Fibroblast of skin of right biceps (primary cell): ENCODE data around the gene GNPAT.

Source experiments
- DNase-seq: peaks from one replicate; pipeline ENCODE4 v3.0.0-alpha.2; 2013

Gene GNPAT

DNA sequence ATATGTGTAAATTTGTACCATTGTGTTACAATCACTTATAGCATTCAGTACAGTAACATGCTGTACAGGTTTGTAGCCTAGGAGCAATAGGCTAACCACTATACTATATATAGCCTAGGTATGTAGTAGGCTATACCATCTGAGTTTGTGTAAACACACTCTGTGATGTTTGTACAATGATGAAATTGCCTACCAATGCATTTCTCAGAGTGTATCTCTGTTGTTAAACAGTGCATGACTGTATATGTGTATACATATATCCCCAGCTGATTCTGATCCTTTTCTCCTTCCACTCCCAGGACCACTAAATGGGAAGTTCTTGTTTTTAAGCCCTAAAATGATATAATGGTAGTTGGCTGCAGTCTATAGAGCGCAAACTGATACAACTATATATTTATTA, 7.8 kb downstream of the GNPAT start:
- DNase-seq = no peak

DNA sequence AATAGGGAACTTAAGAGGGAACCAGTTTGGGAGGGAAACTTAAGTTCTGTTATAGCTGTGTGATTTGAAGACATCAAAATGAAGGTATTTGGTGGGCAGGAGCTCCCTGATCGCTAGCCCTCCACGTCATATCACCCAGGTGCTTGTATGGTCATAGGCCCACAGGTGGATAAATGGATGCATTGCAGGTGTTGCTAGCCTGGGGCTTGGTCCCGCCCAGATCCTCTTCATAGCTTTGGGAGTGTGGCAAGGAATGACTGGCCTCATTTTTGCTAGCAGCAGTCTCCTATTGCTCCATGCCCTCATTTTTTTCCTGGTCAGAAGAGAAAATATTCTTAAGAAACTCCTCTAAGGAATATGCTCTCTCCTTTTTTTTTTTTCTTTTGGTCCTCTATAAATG, 11.3 kb downstream of the GNPAT start:
- no peak for DNase-seq

DNA sequence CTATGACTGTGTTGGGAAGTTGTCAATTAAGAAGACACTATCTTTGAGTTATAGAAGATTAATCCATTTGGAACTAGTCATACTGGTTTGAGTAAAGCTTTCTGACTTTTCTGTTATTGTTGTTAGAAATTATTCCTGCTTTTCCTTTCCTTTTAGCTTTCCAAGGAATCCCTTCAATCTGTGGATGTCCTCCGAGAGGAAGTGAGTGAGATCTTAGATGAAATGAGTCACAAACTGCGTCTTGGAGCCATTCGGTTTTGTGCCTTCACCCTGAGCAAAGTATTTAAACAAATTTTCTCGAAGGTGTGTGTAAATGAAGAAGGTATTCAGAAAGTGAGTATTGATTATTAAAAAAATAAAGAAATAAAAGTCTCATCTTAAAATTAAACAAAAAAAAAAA, 19.3 kb downstream of the GNPAT start:
- DNase-seq = no peak

DNA sequence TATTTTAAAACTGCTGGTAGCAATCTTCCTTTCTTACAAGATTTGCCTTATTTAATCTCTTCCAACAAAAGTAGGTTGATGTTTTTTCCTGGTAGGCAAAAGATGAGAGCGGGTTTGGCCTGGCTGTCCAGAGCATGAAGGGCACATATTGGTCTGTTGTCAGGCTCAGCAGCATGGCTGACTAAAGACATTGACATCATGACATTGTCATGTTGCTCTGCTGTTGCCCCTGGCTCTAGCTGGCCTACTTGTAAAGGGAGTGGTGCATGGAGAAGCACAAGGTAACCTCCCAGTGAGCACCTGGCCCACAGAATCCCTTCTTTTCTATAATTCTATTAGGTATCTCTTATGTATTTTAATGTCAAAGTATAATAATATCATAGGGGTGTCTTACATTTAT, 23.6 kb downstream of the GNPAT start:
- no peak for DNase-seq

DNA sequence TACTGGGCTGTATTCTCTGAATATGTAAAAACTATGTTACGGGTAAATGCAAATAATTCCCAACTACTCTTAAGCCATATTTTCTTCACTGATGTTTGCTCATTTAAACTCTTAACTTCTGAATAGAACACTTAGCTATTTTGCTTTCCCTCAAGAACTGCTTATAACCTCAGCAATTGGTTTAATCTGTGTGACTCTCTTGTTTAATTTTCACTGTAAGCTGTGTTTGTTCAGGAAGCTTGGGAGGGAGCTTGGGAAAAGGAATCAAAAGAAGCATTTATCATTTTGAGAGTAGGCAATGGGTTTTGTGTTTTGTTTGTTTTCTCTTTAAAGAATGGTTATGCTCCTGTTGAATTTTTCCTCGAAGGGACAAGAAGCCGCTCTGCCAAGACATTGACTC, 24.4 kb downstream of the GNPAT start:
- no peak for DNase-seq

DNA sequence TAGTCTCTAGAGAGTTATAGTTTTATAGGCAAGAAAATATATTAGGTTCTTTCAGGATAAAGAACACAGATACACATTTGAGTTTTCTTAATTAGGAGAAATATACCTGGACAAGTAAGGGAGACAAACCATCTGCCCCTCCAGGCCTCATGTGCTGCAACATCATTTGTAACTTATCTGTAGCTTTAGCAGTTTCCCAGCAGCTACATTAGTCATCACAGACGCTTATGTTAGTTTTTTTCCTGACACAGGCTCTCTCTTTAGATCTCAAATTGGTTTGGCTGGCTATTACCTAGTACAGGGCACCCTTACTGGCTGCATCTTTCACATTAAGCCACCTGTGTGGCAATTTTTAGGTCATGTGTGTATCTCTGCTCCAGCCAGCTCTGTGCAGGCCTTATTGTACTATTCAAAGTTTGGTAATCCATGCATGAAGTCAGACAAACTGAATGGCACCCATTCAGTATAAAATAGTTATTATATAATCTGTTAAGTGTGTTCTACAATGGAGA, 25.9 kb downstream of the GNPAT start:
- DNase-seq = no peak

DNA sequence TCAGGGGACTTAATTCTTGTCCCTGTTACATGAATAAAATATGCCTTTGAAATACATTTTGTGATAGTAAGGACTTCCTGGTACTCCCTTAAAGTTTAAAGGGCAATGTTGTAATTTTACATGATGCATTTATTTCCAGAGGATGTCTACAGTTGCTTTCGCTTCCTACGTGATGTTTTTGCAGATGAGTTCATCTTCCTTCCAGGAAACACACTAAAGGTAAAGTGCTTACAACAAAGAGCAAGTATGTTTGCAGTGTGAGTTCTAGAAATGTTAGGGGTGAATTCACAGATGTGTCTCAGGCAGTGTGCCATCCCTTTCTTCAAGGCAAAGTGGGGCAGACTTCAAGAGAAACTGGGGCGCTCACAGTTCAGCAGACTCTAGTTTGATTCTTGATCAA, 31.2 kb downstream of the GNPAT start:
- DNase-seq = no peak

DNA sequence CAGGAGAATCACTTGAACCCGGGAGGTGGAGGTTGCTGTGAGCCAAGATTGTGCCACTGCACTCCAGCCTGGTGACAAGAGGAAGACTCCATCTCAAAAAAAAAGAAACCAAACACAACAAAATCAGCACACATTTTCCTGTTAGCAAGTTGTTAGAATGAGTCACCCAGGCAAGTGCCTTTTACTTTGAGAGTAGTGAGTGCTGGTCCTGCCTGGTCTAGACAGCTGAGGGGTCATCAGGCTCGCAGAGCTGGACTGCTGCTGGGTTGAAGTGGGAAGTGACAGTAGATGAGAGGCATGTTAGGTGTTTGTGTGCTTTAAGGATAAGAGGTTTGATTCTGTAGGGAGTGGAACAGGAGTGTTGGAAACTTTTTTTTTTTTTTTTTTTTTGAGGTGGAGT, 31.9 kb downstream of the GNPAT start:
- peak; percentile 8 for DNase-seq

DNA sequence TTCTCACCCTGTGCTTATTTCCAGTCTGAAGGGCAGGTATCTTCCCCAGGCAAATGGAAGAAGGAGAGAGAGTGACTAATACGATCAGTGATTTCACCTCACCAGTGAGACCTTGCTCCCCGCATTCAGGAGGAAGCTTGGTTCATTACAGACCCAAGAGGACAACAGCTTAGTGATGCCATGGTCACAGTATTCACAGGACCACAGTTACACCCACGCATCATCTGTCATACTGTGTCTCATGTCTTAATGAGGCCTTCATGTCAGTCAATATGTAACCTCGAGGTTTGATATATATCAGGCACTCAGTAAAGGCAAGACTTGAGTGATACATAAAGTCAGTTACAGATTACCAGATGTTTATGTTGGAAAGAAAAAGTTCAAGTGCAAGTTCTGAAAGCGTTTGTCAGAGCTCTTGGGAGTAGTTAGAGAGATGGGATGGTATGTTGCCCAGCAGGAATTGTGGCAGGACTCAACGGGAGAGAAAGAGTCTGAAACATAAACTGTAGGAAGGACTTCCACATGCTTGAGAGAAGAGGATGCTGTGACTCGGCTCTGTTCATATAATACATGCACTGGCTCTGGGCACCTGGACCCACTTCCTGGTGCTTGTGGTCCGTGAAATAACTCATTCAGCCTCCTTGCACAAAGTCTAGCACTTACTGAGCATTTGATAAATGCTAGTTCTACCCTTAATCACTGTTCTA, 33.3 kb downstream of the GNPAT start:
- peak; percentile 3 for DNase-seq

DNA sequence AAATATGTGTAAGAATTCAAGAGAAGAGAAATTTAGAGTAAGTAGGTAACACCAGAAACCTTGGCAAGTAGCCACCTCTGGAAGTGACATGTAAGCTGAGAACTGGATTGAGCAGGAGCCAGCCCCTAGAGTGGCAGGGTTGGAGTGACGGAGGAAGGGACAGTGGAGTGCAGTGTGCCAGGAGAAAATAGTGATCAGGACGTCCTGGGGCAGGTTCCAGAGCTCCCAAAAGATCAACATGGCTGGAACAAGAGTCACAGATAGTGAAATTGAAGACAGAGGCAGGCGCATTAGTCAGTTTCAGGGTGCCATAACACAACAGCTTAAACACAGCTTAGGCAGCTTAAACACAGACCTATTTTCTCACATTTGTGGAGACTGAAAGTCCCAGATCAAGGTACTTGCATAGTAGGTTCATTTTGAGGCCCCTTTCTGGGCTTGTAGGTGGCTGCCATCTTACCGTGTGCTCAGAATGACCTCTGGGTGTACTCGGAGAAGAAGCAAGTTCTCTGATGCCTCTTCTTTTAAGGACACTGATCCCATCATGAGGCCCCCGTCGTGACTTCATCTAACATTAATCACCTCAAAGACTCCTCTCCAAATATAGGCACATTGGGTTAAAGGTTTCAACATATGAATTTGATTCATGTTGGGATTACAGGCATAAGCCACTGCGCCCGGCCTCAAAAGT, 37.2 kb downstream of the GNPAT start:
- no peak for DNase-seq

DNA sequence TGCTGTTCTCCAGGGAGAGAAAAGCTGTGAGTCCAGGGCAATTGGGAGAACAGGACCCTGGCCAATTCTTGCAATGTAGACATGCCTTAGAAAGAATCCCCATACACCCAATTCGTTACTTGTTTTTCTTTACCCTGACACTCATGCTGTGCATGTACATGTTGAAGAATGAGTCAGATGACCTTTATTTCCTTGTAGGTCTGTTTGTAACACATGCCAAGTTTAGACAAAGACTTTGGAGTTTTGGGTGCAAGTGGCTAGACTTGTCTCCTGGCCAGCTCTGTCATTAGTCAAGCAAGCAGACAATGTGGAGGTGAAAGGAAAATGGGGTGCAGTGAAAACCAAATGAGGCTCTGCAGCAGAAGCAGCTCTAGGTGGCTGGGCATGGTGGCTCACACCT, 38.1 kb downstream of the GNPAT start:
- peak; percentile 6 for DNase-seq

DNA sequence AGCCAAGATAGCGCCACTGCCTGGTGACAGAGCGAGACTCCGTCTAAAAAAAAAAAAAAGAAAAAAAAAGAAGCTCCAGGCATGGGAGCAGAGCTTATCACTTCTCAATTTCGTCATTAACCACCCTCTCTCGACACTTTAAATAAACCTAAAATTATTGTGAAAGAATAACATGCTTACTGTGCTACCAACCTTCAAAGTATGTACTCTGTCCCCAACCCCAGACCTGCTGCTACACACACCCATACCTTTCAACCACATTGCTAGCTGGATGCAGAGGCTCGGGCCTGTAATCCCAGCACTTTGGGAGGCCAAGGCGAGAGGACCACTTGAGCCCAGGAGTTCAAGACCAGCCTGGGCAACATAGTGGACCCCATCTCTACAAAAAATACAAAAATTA, 38.7 kb downstream of the GNPAT start:
- DNase-seq = no peak

DNA sequence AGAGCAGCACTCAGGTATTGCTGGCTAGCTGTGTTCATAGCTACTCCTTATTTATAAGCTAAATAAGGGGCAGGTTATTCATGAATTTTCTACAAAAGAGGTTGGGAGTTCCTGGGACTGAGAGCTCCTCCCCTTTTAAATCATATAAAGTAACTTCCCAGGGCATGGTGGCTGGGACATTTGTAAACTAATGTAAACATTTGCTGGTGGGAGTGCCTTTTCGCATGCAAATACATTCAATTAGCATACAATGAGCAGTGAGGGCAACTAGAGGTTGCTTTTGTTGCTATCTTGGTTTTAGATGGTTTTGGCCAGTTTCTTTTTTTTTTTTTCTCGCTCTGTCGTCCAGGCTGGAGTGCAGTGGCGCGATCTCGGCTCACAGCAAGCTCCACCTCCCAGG, 43.4 kb downstream of the GNPAT start:
- DNase-seq = no peak

DNA sequence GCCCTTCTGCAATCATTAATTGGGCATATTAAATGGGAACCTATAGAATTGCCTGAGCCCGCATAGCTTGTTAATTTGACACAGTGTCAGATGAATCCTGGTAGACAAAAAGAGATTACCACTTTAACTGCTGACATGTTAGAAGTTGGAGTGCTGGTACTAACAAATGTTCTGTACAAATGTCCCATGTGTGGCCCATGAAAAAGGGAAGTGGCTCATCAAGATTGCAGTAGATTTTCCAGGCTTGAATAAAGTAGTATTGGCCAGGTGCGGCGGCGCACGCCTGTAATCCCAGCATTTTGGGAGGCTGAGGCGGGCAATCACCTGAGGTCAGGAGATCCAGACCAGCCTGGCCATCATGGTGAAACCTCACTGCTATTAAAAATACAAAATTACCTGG, 45.6 kb downstream of the GNPAT start:
- no peak for DNase-seq

DNA sequence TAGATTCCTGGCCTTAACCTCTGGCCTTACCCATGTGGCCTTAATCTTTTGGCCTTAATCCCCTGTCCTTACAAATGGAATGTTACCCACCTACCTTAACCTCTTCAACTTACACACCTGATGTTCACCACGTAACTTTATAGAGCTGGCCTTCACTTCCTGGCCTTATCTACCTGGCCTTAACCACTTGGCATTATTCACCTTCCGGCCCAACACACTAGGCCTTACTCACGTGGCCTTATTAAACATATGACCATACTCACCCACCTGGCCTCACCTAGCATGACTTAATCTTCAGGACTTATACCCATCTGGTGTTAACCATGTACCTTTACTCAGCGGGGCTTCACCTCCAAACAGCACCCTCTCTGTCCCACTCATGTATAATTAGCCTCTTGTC, 54.9 kb downstream of the GNPAT start:
- DNase-seq = no peak

DNA sequence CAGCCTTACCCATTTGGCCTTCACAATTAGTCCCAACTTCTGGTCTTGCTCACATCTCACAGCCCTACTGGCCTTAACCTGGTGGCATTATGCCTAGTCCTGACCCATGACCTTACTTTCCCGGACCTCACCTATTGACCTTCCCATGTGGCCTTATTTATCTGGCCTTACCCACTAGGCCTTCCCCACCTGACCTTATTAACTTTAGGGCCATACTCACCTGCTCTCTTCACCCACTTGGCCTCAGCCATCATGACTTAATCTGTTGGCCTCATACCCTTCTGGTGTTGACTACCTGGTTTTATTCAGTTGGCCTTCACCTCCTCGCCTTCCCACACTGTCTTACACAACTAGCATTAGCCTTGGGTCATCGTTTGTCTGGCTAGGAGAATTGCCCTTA, 61.0 kb downstream of the GNPAT start:
- no peak for DNase-seq

DNA sequence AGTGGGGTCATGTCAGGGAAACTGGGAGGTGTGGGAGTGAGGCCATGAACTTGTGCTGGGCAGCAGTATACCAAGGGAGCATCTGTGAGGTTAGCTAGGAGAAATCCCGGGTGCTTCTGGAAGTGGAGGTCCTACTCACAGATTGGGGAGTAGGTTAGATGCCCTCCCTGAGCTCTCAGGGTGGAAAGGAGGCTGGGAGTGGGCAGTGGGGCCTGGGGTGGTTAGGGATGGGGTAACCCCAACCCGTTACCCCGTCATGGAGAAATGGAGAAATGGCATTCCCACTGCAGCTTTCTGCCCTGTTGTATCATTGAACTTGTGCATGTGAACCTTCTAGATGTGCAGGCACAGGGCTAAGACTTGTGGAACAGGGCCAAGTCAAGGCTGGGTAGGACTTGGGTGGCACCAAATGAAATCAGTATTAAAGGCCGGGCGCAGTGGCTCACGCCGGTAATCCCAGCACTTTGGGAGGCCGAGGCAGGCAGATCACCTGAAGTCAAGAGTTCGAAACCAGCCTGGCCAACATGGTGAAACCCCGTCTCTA, 69.5 kb downstream of the GNPAT start:
- no peak for DNase-seq

DNA sequence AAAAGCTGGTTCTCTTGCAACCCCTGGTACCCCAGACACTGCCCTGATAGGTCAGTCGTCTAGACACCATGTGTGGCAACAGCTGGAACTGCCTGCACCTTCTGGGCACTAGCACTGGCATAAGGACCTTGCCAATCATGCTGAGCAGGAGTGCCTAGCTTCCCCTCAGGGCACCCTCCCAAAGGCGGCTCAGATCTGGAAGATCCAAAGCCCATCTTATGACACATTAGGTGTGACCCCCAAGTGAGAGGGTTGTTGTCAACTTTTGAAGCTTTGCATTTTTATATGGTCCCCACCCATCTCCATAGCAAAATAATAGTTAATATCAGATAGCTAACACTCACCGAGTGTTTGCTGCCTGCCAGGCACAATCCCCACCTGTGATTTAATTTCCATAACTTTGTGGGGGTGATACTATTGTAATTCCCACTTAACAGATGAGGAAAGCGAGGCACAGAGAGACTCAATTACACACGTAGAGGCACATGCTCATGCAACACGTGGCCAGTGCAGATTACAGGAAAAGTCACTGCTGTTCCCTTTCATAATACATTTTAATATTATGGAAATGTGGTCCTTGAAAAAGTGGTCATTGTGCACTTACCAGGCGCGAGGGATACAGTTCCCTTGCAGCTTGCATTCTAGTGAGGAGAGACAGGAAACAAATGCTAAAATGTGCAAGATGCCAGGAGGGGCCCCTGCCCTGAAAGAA, 70.9 kb downstream of the GNPAT start:
- DNase-seq = no peak

DNA sequence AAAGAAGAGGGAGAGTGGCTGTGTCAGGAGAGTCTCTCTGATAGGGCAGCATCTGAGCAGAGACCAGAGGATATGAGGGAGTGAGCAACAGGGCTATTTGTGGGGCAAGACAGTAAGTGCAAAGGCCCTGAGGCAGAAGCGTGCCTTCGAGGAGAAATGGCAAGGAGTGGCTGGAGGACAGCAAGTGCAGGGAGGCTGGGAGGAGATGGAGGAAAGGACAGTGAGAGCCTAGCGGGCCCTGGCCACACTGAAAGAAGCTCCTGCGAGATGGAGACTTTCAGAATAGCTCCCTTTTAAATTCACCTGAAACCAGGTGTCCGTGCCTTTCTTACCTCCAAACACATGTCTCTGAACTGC, 71.4 kb downstream of the GNPAT start:
- no peak for DNase-seq

DNA sequence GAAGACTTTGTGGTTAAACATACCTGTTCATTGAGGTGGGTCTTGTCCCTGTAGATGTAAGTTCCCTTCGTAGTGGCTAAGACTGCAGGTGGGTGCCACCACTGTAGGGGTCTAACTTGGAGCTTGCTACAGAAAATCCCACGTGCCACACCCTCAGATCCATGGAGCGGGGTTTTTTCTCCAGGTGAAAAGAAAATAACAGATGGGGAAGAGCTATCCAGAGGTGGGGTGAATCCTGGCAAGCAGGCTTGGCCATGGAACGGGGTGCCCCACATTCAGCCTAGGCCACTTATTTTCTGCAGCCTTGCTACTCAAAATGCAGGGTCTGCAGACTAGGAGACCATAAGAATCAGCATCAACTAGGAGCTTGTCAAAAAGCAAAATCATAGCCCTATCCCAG, 72.6 kb downstream of the GNPAT start:
- no peak for DNase-seq

DNA sequence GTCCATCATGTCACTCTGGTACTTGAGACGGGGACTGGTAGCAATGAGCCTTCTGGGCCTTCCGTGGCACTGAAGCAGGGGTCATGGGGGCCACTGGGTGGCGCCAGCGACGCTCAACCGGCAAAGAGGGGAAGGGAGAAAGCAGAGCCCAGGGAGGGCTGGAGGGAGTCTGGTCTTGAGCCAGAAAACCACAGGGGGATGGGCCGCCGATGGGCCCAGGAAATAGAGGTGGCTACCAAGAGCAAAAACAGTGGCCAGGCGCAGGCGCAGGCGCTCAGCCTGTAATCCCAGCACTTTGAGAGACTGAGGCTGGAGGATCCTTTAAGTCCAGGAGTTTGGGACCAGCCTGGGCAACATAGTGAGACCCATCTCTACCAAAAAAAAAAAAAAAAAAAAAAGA, 74.9 kb downstream of the GNPAT start:
- DNase-seq = peak; percentile 41

DNA sequence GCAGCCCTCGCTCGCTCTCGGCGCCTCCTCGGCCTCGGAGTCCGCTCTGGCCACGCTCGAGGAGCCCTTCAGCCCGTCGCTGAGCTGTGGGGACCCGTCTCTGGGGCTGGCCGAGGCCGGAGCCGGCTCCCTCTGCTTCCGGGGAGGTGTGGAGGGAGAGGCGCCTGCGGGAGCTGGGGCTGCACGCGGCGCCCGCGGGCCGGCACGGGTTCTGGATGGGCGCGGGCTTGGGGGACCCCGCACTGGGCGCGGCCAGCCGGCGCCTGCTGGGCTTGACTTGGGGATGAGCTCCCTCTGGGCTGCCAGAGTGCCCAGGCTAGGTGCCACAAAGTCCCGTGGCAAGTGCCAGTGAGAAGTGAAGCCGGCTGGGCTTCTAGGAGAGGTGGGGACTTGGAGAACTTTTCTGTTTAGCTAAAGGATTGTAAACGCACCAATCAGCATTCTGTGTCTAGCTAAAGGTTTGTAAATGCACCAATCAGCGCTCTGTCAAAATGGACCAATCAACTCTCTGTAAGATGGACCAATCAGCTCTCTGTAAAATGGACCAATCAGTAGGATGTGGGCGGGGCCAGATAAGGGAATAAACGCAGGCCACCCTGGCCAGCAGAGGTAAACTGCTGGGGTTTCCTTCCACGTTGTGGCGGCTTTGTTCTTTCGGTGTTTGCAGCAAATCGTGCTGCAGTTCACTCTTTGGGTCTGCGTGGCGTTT, 76.4 kb downstream of the GNPAT start:
- no peak for DNase-seq

DNA sequence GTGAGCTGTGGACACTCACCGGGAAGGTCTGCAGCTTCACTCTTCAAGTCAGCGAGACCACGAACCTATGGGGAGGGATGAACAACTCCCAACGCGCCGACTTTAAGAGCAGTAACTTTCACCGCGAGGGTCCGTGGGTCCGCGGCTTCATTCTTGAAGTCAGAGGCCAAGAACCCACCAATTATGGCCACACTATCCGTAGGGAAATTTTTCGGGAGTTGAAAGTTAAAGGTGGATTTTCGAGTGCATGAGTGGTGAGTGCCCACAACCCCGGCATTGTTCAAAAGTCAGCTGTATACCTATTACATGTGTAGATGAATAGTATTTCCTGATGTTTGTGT, 77.0 kb downstream of the GNPAT start:
- DNase-seq = no peak
